Stimulated activated CD8-positive, alpha-beta memory T cell treated with anti-CD3 and anti-CD28 coated beads, Interleukin-12 subunit alpha, Interleukin-12 subunit beta, amount 100 ng/mL, for 1 hour (primary cell): ENCODE measurements around the gene SLC25A42.
"Not testable (repeated sequence)": the region's sequence is repeated elsewhere in the genome, so short reads cannot be mapped to it uniquely, and the experiment has no call there.

Source experiments
- DNase-seq: peaks from one replicate; pipeline ENCODE4 v3.0.0-alpha.2; 2020; ENCODE audit warnings: low read depth

SLC25A42 gene

GRCh38 chr19:19068659-19069654 is 5.2 kb downstream of the SLC25A42 start:
- no peak for DNase-seq

GRCh38 chr19:19071897-19072296 is 8.1 kb downstream of the SLC25A42 start:
- DNase-seq: no peak

- no peak for DNase-seq
These were observed 10.5 kb downstream of the SLC25A42 start for GRCh38 chr19:19074196-19074882.

GRCh38 chr19:19075126-19075525 is 11.3 kb downstream of the SLC25A42 start:
- DNase-seq: no peak

- no peak for DNase-seq
These were observed 12.7 kb downstream of the SLC25A42 start for GRCh38 chr19:19076476-19076875.

GRCh38 chr19:19077103-19077502 is 13.3 kb downstream of the SLC25A42 start:
- no peak for DNase-seq

GRCh38 chr19:19078801-19079200 is 15.0 kb downstream of the SLC25A42 start:
- no peak for DNase-seq

GRCh38 chr19:19079571-19079970 is 15.8 kb downstream of the SLC25A42 start:
- no peak for DNase-seq

- no peak for DNase-seq
These were observed 17.9 kb downstream of the SLC25A42 start for GRCh38 chr19:19081642-19082151.

- no peak for DNase-seq
These were observed 19.8 kb downstream of the SLC25A42 start for GRCh38 chr19:19083413-19084178.

GRCh38 chr19:19087676-19088075 is 23.9 kb downstream of the SLC25A42 start:
- DNase-seq: no peak

GRCh38 chr19:19094513-19094912 is 30.7 kb downstream of the SLC25A42 start:
- no peak for DNase-seq

GRCh38 chr19:19095691-19096090 is 31.9 kb downstream of the SLC25A42 start:
- no peak for DNase-seq

- no peak for DNase-seq
These were observed 33.1 kb downstream of the SLC25A42 start for GRCh38 chr19:19096641-19097627.

GRCh38 chr19:19098084-19098702 is 34.4 kb downstream of the SLC25A42 start:
- DNase-seq: no peak

- no peak for DNase-seq
These were observed 35.2 kb downstream of the SLC25A42 start for GRCh38 chr19:19098703-19099632.

GRCh38 chr19:19101540-19101939 is 37.7 kb downstream of the SLC25A42 start:
- DNase-seq: no peak

- not testable (repeated sequence) for DNase-seq
These were observed 38.8 kb downstream of the SLC25A42 start for GRCh38 chr19:19102566-19102965.

GRCh38 chr19:19103167-19103566 is 39.4 kb downstream of the SLC25A42 start:
- no peak for DNase-seq
